T-helper 22 cell (primary cell): Measurements from ENCODE around the gene CHID1.
A peak's percentile ranks its signal among the peaks of the same experiment; 100 is the strongest.

ENCODE experiments used
- DNase-seq: peaks from one replicate; pipeline ENCODE4 v3.0.0-alpha.2; 2020; ENCODE audit warnings: low read depth

CHID1 gene

GRCh38 chr11:910589-911030, at the start of gene CHID1:
CHID1 (minus strand) TSS chr11:910810; CDS start chr11:904816, 5,994 bp downstream.
- DNase-seq = peak; percentile 68

GRCh38 chr11:959608-960007, 49.0 kb upstream of the CHID1 start:
- DNase-seq = no peak

GRCh38 chr11:959027-959426, 48.4 kb upstream of the CHID1 start:
- no peak for DNase-seq

- no peak for DNase-seq
Observed at GRCh38 chr11:958101-958500, 47.5 kb upstream of the CHID1 start.

GRCh38 chr11:957212-957920, 46.8 kb upstream of the CHID1 start:
- no peak for DNase-seq

DNA sequence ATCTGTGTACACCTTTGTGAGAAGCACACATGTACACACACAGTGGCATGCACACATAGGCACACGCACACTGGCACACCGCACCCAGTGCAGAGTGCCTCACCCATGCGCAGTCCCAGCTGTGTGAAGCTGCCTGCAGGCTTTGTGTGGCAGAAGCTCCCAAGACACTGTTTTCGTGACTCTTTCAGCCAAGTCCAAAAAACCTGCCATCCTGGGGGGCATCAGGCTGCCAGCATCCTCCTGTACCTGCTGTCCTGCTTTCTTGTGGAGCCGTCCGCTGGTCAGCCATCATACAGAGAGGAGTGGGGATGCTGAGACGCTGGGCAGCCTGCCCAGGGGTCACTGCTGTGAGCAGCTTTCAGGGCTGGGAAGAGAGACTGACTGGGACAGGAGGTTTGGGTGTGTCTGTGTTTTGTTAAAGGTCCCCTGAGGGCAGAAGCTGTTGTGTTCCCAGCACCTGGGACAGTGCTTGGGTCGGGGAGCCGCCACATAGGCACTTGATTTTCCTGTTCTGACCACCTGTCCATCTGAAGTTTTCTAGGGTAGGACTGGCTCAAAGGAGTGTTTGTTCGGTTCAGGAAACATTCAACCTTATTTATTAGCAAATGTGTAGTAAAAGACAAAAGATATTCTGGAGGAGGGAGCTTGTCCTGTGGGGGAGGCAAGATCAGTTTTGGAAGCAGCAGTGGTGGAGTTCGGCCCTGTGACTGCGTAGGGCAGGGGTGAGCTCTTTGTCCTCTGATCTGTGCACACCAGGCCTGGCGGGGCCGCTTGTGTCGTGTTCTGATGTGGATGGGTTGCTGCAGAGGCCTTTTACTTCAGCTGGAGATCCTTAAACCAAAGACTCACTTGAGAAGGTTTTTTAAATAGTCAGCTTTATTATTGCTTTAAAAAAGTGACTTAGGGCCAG, 44.8 kb upstream of the CHID1 start:
- no peak for DNase-seq

GRCh38 chr11:954392-955153, 44.0 kb upstream of the CHID1 start:
- DNase-seq = no peak

DNA sequence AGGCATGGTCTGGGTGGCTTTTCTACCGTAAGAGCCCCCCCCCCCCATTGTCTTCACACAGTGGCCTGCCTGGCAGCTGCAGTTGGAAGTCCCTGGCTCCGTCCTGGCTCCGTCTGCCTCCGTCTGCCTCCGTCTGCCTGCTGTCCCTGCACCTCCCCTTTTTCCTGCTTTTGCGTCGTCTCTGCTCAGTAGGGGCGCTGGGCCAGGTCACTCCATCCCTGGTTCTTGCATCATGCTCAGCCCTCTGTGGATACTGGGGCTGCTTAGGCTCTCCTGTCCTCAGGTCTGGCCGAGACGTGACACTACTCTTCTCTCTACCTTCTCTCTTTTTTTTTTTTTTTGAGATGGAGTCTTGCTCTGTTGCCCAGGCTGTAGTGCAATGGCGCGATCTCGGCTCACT, 42.9 kb upstream of the CHID1 start:
- no peak for DNase-seq

- no peak for DNase-seq
Observed at GRCh38 chr11:952406-953385, 42.1 kb upstream of the CHID1 start.

DNA sequence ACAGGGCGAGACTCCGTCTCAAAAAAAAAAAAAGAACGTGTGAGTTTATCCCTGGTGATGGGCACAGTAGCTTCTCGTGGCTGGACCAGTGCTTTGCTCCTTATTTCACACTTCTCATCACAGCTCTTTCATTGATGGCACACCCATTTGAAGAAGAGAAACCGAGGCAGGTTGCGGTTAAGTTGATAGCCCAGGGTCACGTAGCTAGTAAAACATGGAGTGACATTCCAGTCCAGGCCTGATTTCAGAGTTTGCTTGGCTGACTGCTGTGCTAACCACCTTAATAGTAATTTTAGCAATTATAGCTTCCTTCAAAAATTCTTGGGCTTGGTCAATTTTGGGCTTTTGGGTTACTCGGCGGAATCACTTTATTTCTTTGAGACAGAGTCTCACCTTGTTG, 40.9 kb upstream of the CHID1 start:
- no peak for DNase-seq

GRCh38 chr11:947744-948143, 37.1 kb upstream of the CHID1 start:
- no peak for DNase-seq

DNA sequence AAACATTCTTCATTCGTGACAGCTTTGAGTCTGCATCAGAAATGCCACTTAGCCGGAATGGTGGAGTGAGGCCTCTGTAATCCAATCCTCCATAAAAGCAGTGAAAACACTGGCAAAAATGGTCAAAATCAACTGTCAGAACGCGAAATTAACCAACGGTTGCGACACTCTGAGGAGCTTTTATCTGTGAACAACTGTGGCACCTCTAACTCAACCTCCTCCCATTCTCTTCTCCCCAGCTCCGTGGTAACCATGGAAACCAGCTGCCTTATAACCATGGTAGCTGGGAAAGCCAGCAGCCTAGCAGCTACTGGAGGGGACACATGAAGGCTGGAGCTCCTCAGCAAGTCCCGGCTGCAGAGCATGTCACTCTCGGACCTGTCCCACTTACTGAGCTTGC, 35.4 kb upstream of the CHID1 start:
- no peak for DNase-seq

DNA sequence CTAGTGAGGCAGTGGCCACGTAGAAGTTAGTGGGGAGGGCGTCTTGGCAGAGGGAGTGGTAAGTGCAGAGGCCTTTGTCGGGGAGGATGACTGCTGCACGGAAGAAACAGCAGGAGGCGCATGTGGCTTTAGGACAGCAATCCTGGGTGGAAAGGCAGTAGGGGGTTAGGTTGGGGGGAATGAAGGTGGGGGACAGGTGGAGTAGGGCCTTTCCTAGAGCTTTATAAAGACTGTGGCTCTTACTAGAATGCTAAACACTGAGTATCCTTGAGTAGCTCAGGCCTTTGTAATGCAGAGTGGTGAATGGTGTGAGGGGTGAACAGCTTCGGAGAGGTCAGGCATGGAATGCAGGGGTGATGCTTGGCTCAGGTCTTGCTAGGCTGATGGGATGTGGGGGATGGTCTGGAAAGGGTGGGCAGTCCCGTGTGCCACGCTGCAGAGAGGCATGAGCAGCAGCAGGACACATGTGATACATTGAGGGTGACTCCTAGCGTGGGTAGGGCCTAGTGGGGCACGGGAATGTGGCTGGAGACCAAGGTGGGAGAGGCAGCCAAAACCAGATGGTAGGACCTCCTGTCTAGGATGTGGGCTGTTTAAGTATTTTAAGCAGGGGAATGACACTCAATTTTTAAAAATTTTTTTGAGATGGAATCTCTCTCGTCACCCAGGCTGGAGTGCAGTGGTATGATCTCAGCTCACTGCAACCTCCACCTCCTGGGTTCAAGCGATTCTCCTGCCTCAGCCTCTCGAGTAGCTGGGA, 34.3 kb upstream of the CHID1 start:
- no peak for DNase-seq

- DNase-seq = no peak
Observed at GRCh38 chr11:942823-943222, 32.2 kb upstream of the CHID1 start.

DNA sequence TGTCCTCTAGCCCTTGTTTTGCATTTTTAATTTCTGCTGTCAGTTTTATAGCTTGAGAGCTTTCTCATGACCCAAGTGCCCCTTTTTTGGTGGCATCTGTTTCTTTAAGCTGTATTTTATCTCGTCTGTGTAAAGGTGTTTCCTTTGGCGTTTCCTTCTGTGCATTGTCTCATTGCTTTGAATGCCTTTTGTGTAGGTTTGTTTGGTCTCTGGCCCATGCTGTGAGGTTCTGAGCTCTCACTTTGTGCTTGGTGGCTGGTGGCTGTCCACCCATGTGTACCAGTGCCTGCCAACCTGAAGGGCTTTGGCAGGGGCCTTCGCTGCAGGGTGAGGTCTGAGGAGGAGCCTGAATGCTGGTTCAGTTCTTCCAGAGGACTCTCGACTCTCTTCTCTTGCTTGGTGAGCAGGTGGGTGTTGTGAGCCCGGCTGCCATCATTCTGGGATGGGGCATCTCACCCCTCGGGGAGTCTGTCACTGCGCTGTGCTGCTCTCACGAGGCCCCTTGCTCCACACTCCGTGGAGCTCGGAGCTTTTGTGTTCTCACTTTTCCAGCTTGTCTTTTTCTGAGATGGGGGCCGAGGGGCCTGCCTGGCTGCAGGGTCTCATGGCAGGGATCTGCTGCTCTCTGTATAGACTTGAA, 30.0 kb upstream of the CHID1 start:
- no peak for DNase-seq

GRCh38 chr11:937841-938261, 27.2 kb upstream of the CHID1 start:
- DNase-seq = no peak

GRCh38 chr11:936199-936598, 25.6 kb upstream of the CHID1 start:
- no peak for DNase-seq

GRCh38 chr11:934527-934926, 23.9 kb upstream of the CHID1 start:
- no peak for DNase-seq

GRCh38 chr11:933936-934335, 23.3 kb upstream of the CHID1 start:
- no peak for DNase-seq
